SHP77 (cell line): ENCODE data around the gene C8A.

ENCODE experiments used
- DNase-seq, 2 experiments: peaks; one replicate each; lab custom pipeline; 2025; lab: John Stamatoyannopoulos, UW

Gene C8A

GRCh38 chr1:56854521-56855099 lies at the start of gene C8A:
TSS of gene C8A (plus strand) at chr1:56854797. CDS start at chr1:56854902, 105 bp downstream.
- DNase-seq, result no peak

- no peak for DNase-seq
These were observed 47.8 kb upstream of the C8A start for GRCh38 chr1:56806804-56807203.

GRCh38 chr1:56808410-56808809 lies 46.2 kb upstream of the C8A start:
- DNase-seq, result no peak

- no peak for DNase-seq
These were observed 43.3 kb upstream of the C8A start for GRCh38 chr1:56811331-56811730.

GRCh38 chr1:56814205-56814604 lies 40.4 kb upstream of the C8A start:
- DNase-seq, result no peak

GRCh38 chr1:56816264-56816663 lies 38.3 kb upstream of the C8A start:
- no peak for DNase-seq

- DNase-seq, result no peak
These were observed 37.7 kb upstream of the C8A start for GRCh38 chr1:56816909-56817308.

GRCh38 chr1:56817716-56818463 lies 36.7 kb upstream of the C8A start:
- DNase-seq, result no peak

GRCh38 chr1:56819387-56819899 lies 35.2 kb upstream of the C8A start, which contains the start of gene FYB2:
TSS of gene FYB2 (minus strand) at chr1:56819404. CDS start at chr1:56819290, 114 bp downstream.
- no peak for DNase-seq

GRCh38 chr1:56820755-56821461 lies 33.7 kb upstream of the C8A start:
- peak; percentile 53 to 57 for DNase-seq

GRCh38 chr1:56821462-56821797 lies 33.2 kb upstream of the C8A start:
- no peak for DNase-seq

- DNase-seq, result no peak
These were observed 30.3 kb upstream of the C8A start for GRCh38 chr1:56824271-56824670.

- no peak for DNase-seq
These were observed 29.7 kb upstream of the C8A start for GRCh38 chr1:56824938-56825337.

- no peak for DNase-seq
These were observed 29.2 kb upstream of the C8A start for GRCh38 chr1:56825436-56825835.

GRCh38 chr1:56827711-56828110 lies 26.9 kb upstream of the C8A start:
- no peak for DNase-seq

GRCh38 chr1:56830052-56830451 lies 24.5 kb upstream of the C8A start:
- no peak for DNase-seq

- peak; percentile 3 to 42 for DNase-seq
These were observed 22.5 kb upstream of the C8A start for GRCh38 chr1:56831871-56832693.

GRCh38 chr1:56833088-56833487 lies 21.5 kb upstream of the C8A start:
- DNase-seq, result no peak

- DNase-seq, result no peak
These were observed 20.3 kb upstream of the C8A start for GRCh38 chr1:56834137-56834900.

- no peak for DNase-seq
These were observed 18.9 kb upstream of the C8A start for GRCh38 chr1:56835657-56836056.

GRCh38 chr1:56836359-56836758 lies 18.2 kb upstream of the C8A start:
- DNase-seq, result no peak
